GM19351 (cell line): Measurements from ENCODE around the gene TMEM30B.
"Not testable (repeated sequence)": the region's sequence is repeated elsewhere in the genome, so short reads cannot be mapped to it uniquely, and the experiment has no call there.

Source experiments
- ATAC-seq: cut with Tn5 transposase; IDR thresholded peaks from one replicate; pipeline ENCODE4 v1.9.1; 2021; ENCODE audit warnings: mild to moderate bottlenecking, moderate library complexity; ENCODE audit not compliant: unreplicated experiment

The TMEM30B gene

DNA sequence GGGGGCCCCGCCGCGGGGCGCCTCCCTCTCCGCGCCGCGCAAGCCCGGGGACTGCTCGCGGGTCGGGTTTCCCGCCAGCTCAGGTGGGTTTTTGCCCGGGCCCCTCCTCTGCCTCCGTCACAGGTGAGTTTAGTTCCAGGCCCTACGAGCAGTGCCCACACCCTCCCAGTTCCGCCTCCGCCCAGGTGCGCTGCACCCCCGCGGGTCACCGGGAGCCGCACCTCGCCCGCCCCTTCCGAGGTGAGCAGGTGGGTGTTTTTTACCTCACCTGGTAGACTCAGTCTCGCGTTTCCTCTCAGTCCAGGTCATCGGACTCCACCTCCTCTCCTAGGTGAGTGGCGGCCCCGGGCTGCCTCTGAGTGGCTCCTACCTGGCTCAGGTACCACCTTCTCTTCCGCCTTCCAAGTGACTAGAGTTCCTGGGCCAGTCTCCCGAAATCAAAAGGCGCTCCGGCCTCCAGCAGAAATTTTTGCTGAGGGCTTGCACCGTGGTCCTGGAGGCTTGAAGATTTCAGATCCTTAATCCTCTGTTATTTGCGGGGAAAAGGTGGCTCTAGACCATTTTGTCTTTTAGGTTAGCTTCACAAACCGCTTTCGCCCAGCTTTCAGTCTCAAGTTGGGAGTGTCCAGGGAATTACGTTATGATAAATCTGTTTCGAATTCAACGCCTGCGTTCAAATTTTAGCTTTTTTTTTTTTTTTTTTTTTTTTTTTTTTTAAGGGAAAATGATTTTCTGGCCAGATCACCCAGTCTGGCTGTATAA lies at the start of gene TMEM30B:
Gene TMEM30B (minus strand): TSS at position 153 of the 762 bp plus-strand sequence. CDS start 191 bp downstream, outside the sequence.
- peak; percentile 26 for ATAC-seq

GRCh38 chr14:61330511-61330910 lies 49.4 kb upstream of the TMEM30B start:
- peak; percentile 61 for ATAC-seq

DNA sequence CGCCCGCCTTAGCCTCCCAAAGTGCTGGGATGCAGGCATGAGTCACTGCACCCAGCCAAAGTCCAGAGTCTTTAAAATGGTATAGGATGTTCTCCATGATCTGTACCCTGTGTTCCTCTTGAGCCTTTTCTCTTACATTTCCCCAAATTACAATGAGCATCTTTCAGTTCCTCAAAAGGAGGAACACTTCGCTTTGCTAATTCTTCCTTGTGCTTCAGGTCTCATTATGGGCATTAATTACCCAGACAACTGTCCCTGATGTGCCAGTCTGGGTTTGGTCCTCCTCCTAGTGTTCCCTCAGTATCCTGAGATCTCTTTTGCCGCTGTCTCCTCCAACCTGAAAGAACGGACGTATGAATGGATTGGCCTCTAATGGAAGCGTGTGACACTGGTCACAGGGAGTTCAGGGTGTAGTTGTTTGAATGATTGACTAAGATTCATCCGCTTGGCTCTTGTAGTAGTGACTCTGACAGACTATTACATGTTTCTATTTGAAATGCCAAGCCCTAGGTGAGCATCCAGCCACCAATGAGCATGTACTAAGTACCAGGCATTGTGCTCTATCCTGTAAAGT lies 48.4 kb upstream of the TMEM30B start:
- ATAC-seq, result peak; percentile 67

GRCh38 chr14:61328626-61329262 lies 47.6 kb upstream of the TMEM30B start:
- ATAC-seq, result no peak

DNA sequence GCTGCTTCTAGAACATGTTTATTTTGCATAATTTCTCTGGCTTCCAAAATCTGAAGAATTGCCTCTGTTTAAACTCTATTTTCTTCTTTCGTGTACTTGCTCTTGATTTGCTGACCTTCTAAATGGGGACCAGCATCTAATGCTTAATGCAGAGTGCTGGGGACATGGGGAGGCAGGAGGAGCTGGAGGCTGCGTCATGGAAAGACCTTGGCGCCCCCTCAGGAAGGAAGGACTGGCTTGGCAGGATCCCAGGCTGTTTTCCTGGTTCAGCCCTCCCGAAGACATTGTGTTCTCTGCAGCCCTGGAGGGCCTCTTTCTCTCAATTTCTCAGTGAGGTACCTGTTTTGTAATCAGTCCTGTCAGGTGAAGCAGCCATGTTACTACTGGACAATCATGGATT lies 45.7 kb upstream of the TMEM30B start:
- no peak for ATAC-seq

GRCh38 chr14:61326146-61326545 lies 45.0 kb upstream of the TMEM30B start:
- ATAC-seq, result no peak

- no peak for ATAC-seq
Measured at GRCh38 chr14:61325166-61325565, 44.0 kb upstream of the TMEM30B start.

GRCh38 chr14:61323970-61324369 lies 42.8 kb upstream of the TMEM30B start:
- no peak for ATAC-seq

DNA sequence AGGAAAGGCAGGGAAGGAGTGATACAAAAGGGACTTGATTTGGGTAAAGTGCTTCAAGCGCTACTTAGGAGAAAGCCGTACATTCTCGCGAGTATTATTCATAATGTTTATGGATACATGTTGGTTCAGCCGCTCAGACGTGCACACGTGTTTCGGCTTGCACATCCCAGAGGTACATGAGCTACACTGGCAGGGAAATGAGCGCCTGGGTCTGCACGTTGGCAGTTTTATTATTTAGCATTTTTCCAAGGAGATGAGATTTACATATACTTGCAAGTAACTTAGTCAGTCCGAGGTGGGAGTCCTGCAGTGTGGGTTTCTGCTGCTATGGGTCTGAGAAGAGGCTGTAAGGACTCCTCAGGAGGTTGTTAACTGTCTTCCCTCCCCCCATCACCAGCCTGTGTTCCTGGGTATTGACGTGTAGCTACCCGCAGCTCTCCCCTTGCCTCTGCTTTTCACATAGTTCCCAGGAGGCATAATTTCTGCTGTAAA lies 41.7 kb upstream of the TMEM30B start:
- peak; percentile 10 for ATAC-seq

DNA sequence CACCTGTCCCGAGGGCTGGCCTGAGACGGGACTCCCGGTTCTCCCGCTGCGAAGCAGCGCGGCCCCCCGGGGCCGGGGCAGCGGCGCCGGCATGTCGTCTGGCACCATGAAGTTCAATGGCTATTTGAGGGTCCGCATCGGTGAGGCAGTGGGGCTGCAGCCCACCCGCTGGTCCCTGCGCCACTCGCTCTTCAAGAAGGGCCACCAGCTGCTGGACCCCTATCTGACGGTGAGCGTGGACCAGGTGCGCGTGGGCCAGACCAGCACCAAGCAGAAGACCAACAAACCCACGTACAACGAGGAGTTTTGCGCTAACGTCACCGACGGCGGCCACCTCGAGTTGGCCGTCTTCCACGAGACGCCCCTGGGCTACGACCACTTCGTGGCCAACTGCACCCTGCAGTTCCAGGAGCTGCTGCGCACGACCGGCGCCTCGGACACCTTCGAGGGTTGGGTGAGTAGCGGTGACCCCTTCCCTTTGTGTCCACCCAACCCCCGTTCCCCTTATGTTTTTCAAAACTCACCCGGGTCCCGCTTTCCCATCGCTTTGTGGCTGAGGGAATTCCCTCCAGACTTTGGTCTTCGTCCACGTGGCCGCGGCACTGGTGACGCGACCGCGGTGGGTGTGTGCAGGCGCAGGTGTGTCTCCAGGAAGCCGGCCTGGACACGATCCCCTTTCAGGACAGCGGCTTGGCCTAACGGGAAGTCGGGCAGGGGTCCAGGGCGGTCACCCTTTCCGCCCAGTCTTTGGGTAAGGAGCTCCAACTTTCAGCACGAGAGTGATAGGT lies 41.1 kb upstream of the TMEM30B start:
- peak; percentile 24 for ATAC-seq

DNA sequence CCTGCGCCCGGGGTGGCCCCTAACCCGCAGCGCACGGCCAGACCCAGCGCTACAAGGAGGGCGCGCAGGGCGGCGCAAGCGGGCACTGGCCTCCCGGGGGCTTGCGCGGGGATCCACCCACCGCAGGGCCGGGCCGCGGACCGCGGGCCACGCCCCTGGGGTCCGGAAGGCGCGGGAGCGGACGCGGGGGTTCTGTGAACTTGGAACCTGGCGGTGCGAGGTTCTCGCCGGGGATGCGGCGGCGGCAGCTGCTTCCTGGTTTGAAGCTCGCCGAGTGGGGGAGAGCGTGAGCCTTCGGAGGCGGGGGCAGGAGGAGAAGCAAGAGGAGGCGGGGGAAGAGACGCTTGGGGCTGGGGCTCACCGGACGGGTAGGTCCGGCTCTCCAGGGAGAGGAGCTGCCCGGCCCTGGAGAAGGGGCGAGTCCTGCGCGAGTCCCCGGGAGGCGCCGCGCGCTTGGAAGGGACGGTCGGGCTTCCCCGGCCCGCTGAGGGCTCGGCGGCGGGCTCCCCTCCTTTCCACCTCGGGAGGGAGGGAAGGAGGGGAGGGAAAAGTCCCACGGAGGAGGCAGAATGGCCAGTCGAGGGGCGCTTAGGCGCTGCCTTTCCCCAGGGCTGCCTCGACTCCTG lies 40.4 kb upstream of the TMEM30B start, which contains the start of gene PRKCH:
Gene PRKCH (plus strand): TSS at position 195 of the 626 bp plus-strand sequence. CDS start 523 bp downstream, outside the sequence.
- ATAC-seq, result peak; percentile 71

DNA sequence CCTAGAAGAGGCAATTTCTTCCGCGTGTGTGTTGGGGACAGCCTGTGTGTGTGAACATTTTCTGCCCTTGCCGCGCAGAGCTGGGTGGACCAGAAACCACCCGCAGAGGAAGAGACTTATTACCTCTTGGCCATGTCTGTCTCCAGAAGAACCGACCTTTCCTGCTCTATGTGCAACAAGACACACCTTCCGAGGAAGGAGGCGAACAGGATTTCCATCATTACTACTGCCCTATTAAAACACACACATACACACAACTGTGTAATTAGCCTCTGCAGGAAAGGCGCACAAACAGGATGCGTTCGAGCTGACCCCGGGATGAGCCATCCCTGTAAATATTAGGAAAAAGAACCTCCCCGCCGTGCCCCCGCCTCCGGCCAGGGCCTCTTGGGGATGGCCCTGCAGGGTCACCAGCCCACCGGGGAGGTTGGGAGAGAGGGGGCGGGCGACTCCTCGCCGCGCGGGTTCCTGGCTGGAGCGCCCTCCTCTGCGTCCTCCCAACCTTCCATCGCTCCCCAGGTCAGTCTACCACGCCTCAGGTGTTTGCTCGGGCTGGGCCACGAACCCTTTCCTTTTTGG lies 39.8 kb upstream of the TMEM30B start:
- no peak for ATAC-seq

DNA sequence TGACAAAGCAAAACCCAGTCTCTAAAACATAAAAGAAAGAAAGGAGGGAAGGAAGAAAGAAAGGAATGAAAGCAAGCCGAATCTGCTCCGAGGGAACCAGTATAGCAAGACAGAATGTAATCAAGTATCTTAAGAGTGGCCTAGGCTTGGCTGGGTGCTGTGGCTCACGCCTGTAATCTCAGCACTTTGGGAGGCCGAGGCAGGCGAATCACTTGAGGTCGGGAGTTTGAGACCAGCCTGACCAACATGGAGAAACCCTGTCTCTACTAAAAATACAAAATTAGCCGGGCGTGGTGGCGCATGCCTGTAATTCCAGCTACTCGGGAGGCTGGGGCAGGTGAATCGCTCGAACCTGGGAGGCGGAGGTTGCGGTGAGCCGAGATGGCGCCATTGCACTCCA lies 39.0 kb upstream of the TMEM30B start:
- not testable (repeated sequence) for ATAC-seq

DNA sequence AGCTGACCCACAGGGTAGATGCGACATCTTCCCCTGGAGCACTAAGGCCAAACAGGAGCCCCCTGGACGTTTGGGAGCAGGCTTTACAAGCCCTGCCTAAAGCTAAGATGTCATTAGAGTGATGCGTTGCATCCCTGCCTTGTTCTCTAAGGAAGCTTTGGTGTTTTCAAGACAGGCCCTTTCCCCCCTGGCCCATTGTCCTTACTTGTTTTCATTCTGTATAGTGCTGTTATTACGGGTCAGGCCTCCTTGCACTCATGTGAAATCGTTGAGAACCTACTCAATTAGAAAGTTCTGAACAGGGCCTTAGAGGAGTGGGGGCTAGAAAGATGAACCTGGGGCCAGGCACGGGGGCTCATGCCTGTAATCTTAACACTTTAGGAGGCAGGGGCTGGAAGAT lies 38.6 kb upstream of the TMEM30B start:
- no peak for ATAC-seq

- ATAC-seq, result no peak
Measured at GRCh38 chr14:61319086-61319485, 37.9 kb upstream of the TMEM30B start.

GRCh38 chr14:61315313-61315712 lies 34.2 kb upstream of the TMEM30B start:
- ATAC-seq, result no peak

GRCh38 chr14:61308701-61309100 lies 27.6 kb upstream of the TMEM30B start:
- ATAC-seq, result not testable (repeated sequence)

DNA sequence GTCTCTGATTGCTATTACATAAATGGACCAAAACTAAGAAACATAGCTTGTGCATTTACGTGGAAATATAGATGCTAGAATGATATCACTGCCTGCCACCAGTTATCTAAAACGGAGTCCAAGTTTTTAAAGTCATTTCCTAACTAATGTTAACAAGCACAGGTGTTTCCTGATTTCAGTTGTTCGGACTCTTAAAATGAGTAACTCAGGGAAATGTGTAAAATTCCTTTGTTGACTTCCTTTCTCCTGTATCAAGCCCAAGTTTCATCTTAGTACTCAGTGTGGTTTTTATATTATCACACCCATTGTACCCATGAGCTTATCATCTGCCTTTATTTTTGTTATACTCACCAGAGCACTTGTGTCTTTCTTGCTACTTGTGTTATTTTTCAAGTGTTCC lies 27.1 kb upstream of the TMEM30B start:
- ATAC-seq, result no peak

DNA sequence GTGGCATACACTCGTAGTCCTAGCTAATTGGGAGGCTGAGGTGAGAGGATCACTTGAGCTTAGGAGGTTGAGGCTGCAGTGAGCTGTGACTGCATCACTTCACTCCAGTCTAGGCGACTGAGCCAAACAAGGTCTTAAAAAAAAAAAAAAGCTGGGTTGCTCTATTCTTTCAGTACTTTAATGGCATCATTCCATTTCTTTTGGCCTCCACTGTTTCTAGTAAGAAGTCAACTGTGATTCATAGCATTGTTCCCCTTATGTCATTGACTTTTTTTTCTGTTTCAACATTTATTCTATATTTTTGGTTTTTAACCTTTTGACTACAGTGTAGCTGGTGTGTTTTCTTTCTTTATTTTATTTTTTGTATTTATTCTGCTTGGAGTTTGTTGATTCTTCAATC lies 23.6 kb upstream of the TMEM30B start:
- ATAC-seq, result no peak

DNA sequence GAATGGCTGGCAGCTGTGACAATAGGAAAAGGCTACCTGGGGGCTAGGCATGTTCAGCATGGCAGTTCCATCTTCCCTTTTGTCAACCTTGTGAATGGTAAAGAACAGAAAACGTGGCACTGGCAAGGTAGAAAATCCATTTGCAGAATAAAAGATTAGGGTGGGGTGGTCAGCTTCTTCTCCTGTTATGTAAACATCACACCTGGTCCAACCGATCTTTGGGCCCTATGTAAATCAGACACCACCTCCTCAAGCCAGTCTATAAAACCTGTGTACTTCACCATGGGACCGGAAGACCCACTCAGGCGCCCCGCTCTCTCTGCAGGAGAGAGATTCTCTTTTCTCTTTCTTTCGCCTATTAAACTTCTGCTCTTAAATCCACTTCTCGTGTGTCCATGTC lies 19.6 kb upstream of the TMEM30B start:
- ATAC-seq, result no peak
